GM23338 (cell line): Measurements from ENCODE around the gene SMIM7. TPM values are rescaled to one million over a fixed set of nuclear protein-coding genes. Genes with fewer than 3 reads are reported as not detected.
A peak's percentile ranks its signal among the peaks of the same experiment; 100 is the strongest.

Source experiments
- ATAC-seq: fragments of 200-7000 bp; cut with Tn5 transposase; 3 replicates; pipeline ENCODE4 v1.9.1; 2020
- DNase-seq: peaks from one replicate; pipeline ENCODE4 v3.0.0-alpha.2; 2015; ENCODE audit warnings: low spot score
- H2AFZ ChIP-seq: fragments of 200-600 bp; sonication (generic); 2 replicates; pipeline ENCODE4 v1.8.0; 2016; ENCODE audit warnings: antibody characterized with exemption, mild to moderate bottlenecking, moderate library complexity
- H3F3A ChIP-seq: fragments of 200-600 bp; sonication (generic); replicated peaks from 2 replicates; pipeline ENCODE4 v1.8.0; 2017; ENCODE audit warnings: antibody characterized with exemption, mixed run types, low read depth
- H3K27ac ChIP-seq: fragments of 200-600 bp; sonication (generic); 2 replicates; pipeline ENCODE4 v1.6.1; 2016; ENCODE audit warnings: low read depth
- H3K27me3 ChIP-seq: fragments of 200-600 bp; sonication (generic); 2 replicates; pipeline ENCODE4 v1.8.0; 2016; ENCODE audit warnings: mild to moderate bottlenecking, mixed run types, moderate library complexity; ENCODE audit not compliant: insufficient read depth
- H3K36me3 ChIP-seq: fragments of 200-600 bp; sonication (generic); 2 replicates; pipeline ENCODE4 v1.8.0; 2016; ENCODE audit warnings: mild to moderate bottlenecking; ENCODE audit not compliant: insufficient read depth
- H3K4me1 ChIP-seq: fragments of 200-600 bp; sonication (generic); 2 replicates; pipeline ENCODE4 v1.8.0; 2016; ENCODE audit warnings: mild to moderate bottlenecking, moderate library complexity; ENCODE audit not compliant: insufficient read depth
- H3K4me2 ChIP-seq: fragments of 200-600 bp; sonication (generic); 2 replicates; pipeline ENCODE4 v1.7.1; 2017; ENCODE audit warnings: mixed run types
- H3K4me3 ChIP-seq: fragments of 200-600 bp; sonication (generic); 2 replicates; pipeline ENCODE4 v1.6.1; 2016; ENCODE audit warnings: mixed run types
- H3K79me2 ChIP-seq: fragments of 200-600 bp; sonication (generic); replicated peaks from 2 replicates; pipeline ENCODE4 v1.8.0; 2017; ENCODE audit warnings: mild to moderate bottlenecking; ENCODE audit not compliant: insufficient read depth
- H3K9me2 ChIP-seq: fragments of 200-600 bp; sonication (generic); 2 replicates; pipeline ENCODE4 v1.8.0; 2017; ENCODE audit not compliant: insufficient read depth
- H4K20me1 ChIP-seq: fragments of 200-600 bp; sonication (generic); replicated peaks from 2 replicates; pipeline ENCODE4 v1.8.0; 2017; ENCODE audit warnings: mild to moderate bottlenecking; ENCODE audit not compliant: insufficient read depth
- H3K27ac Mint-ChIP-seq: 2 replicates; pipeline ENCODE4 v1.8.0; 2020; ENCODE audit warnings: inconsistent platforms, mild to moderate bottlenecking, moderate library complexity, mixed read lengths
- H3K27me3 Mint-ChIP-seq: 3 replicates; pipeline ENCODE4 v1.8.0; 2022; ENCODE audit warnings: low read depth, mild to moderate bottlenecking, moderate library complexity, mixed read lengths, inconsistent platforms; ENCODE audit not compliant: insufficient read depth, poor library complexity
- H3K36me3 Mint-ChIP-seq: 3 replicates; pipeline ENCODE4 v1.8.0; 2021; ENCODE audit warnings: low read depth, mild to moderate bottlenecking, inconsistent platforms, moderate library complexity, mixed read lengths
- H3K4me1 Mint-ChIP-seq: 3 replicates; pipeline ENCODE4 v1.8.0; 2020; ENCODE audit warnings: mild to moderate bottlenecking, inconsistent platforms, mixed read lengths
- H3K4me3 Mint-ChIP-seq: 3 replicates; pipeline ENCODE4 v1.8.0; 2021; ENCODE audit warnings: moderate library complexity, mild to moderate bottlenecking, inconsistent platforms, mixed read lengths
- H3K9me3 Mint-ChIP-seq: 3 replicates; pipeline ENCODE4 v1.8.0; 2020; ENCODE audit warnings: moderate library complexity, mild to moderate bottlenecking, inconsistent platforms, mixed read lengths
- CREB1 ChIP-seq: fragments of 250-450 bp; sonication (Bioruptor Pico); IDR thresholded peaks from 2 replicates; pipeline ENCODE4 v1.5.0; 2020; ENCODE audit warnings: low read depth, mild to moderate bottlenecking, moderate library complexity
- EZH2 ChIP-seq: fragments of 200-600 bp; sonication (generic); IDR thresholded peaks from one replicate; pipeline ENCODE4 v1.8.0; 2017; ENCODE audit warnings: antibody characterized with exemption, mild to moderate bottlenecking, low read depth; ENCODE audit not compliant: unreplicated experiment
- EZH2phosphoT487 ChIP-seq: fragments of 200-600 bp; sonication (generic); IDR thresholded peaks from one replicate; pipeline ENCODE4 v1.8.1; 2018; ENCODE audit warnings: antibody characterized with exemption; ENCODE audit not compliant: unreplicated experiment
- JUNB ChIP-seq: IDR thresholded peaks from one replicate; pipeline ENCODE4 v1.6.1; 2016; ENCODE audit warnings: antibody characterized with exemption; ENCODE audit not compliant: unreplicated experiment
- NANOG ChIP-seq: IDR thresholded peaks from 2 replicates; pipeline ENCODE4 v1.6.1; 2016; ENCODE audit warnings: antibody characterized with exemption, borderline replicate concordance
- POLR2AphosphoS5 ChIP-seq: IDR thresholded peaks from 2 replicates; pipeline ENCODE4 v1.6.1; 2016; ENCODE audit warnings: antibody characterized with exemption, low read depth
- STAT1 ChIP-seq: IDR thresholded peaks from one replicate; pipeline ENCODE4 v1.6.1; 2016; ENCODE audit warnings: antibody characterized with exemption; ENCODE audit not compliant: unreplicated experiment
- ZNF331 ChIP-seq: fragments of 250-450 bp; sonication (Bioruptor Pico); IDR thresholded peaks from 2 replicates; pipeline ENCODE4 v1.5.0; 2020; ENCODE audit warnings: low read depth, mild to moderate bottlenecking, moderate library complexity
- polyA plus RNA-seq: library from polyadenylated mRNA; unstranded; fragments of >200 nt; fragmentation: Nextera tagmentation; extraction: Ambion mirVana; gene quantifications from 2 replicates; pipeline ENCODE4 v1.2.1, GENCODE V29; 2016
- total RNA-seq: library from RNA; depleted of rRNA; stranded (reverse); fragments of >200 nt; shearing (Covaris generic); gene quantifications from 2 replicates; pipeline ENCODE4 v1.2.3, GENCODE V29; 2014
- TF ChIP-seq, protein P1 (sequence below): IDR thresholded peaks from 2 replicates; pipeline ENCODE4 v1.6.1; 2016; ENCODE audit warnings: antibody characterized with exemption
- TF ChIP-seq, protein P2 (sequence below), 2 experiments: fragments of 200-600 bp in 1 of 2; sonication (generic) in 1 of 2; conservative IDR thresholded peaks; 2 replicates each; pipeline versions ENCODE4 v1.5.1 to v1.6.1; 2016 to 2017; ENCODE audit warnings: antibody characterized with exemption in 2 of 2, low read depth in 2 of 2, mild to moderate bottlenecking in 2 of 2, moderate library complexity in 1 of 2
- TF ChIP-seq, protein P3 (sequence below): IDR thresholded peaks from one replicate; pipeline ENCODE4 v1.6.1; 2018; ENCODE audit warnings: antibody characterized with exemption; ENCODE audit not compliant: unreplicated experiment

Gene SMIM7
- total and polyA plus RNA-seq, 2 experiments from 2014 or later = 81.7 to 84.5 TPM

DNA sequence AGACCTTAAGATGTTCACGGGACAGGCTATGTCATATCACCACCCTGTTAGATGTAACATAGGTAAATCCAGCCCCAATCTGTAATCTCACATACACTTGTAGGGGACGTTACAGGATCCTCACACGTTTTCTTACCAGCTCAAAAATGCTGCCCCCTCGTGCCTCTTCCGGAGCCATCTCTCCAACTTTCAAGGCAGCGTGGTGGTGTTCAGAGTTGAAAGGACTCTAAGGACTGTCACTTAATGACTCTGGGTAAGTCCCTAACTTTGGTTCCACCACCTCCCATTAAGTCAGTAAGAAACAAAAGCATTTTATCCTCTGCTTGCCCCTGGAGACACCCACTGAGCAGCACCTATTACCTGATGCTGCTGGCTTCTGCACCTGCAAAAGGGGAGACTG lies 36.4 kb downstream of the SMIM7 start:
- DNase-seq (no peak), ATAC-seq (no peak)
- H3K27me3 Mint-ChIP-seq = peaks cover 6% of the 10 kb centered on the region
- H3K4me1 ChIP-seq = peaks cover 5% of the 10 kb centered on the region
- H2AFZ ChIP-seq = no peak overlapping the region
- H3K36me3 Mint-ChIP-seq = no peaks in the 10 kb centered on the region; the same call in 2 of the 3 replicates
- no peaks in the 10 kb centered on the region for H3K27me3 ChIP-seq
- no peak overlapping the region for H3K4me2 ChIP-seq
- H3K27ac ChIP-seq = no peak overlapping the region
- H3K4me1 Mint-ChIP-seq = peaks cover 30% of the 10 kb centered on the region
- TF ChIP-seq JUNB (no peak), NANOG (no peak), EZH2 (no peak), EZH2phosphoT487 (no peak), STAT1 (no peak), POLR2AphosphoS5 (no peak)
- TF ChIP-seq, protein P1, sequence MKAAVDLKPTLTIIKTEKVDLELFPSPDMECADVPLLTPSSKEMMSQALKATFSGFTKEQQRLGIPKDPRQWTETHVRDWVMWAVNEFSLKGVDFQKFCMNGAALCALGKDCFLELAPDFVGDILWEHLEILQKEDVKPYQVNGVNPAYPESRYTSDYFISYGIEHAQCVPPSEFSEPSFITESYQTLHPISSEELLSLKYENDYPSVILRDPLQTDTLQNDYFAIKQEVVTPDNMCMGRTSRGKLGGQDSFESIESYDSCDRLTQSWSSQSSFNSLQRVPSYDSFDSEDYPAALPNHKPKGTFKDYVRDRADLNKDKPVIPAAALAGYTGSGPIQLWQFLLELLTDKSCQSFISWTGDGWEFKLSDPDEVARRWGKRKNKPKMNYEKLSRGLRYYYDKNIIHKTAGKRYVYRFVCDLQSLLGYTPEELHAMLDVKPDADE = no peak
- H4K20me1 ChIP-seq = peaks cover 64% of the 10 kb centered on the region
- H3K9me2 ChIP-seq = no peaks in the 10 kb centered on the region
- no peaks in the 10 kb centered on the region; the same call in 2 of the 3 replicates for H3K9me3 Mint-ChIP-seq
- H3K79me2 ChIP-seq = peaks cover 91% of the 10 kb centered on the region
- H3F3A ChIP-seq = no peaks in the 10 kb centered on the region
- no peak overlapping the region for H3K4me3 ChIP-seq
- no peaks in the 10 kb centered on the region for H3K36me3 ChIP-seq
- no peak overlapping the region for H3K27ac Mint-ChIP-seq
- H3K4me3 Mint-ChIP-seq = no peak overlapping the region

DNA sequence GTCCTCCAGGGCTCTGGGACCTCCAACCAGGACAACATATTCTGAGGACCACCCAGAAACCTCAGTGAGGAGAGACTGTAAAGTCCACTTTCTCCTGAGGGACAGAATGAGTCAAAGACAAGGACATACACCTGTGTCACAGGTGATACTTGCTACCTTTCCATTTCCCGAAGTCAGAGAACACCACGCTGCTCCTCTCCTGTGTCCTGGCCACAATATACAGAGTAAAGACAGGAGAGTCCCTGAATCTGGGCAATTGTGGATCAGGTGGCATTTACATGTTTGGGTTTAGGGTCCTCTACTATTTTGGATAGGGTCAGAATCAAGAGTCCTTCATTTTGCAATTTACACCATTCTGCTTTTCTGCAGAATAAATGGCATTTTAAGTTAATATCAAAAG lies 36.9 kb downstream of the SMIM7 start:
- Histone ChIP-seq H3K4me1 (peaks cover 5% of the 10 kb centered on the region), H3K9me2 (no peaks in the 10 kb centered on the region), H2AFZ (no peak overlapping the region), H3K4me2 (no peak overlapping the region), H3K4me3 (no peak overlapping the region), H3F3A (no peaks in the 10 kb centered on the region), H3K79me2 (peaks cover 97% of the 10 kb centered on the region), H3K27ac (peak overlapping the region; percentile 45; the same call in 1 of the 2 replicates), H3K36me3 (no peaks in the 10 kb centered on the region), H3K27me3 (no peaks in the 10 kb centered on the region), H4K20me1 (peaks cover 65% of the 10 kb centered on the region)
- H3K4me3 Mint-ChIP-seq = no peak overlapping the region
- DNase-seq (no peak), ATAC-seq (no peak)
- H3K36me3 Mint-ChIP-seq = no peaks in the 10 kb centered on the region; the same call in 2 of the 3 replicates
- peaks cover 34% of the 10 kb centered on the region for H3K4me1 Mint-ChIP-seq
- H3K27me3 Mint-ChIP-seq = peaks cover 3% of the 10 kb centered on the region
- H3K27ac Mint-ChIP-seq = no peak overlapping the region
- no peaks in the 10 kb centered on the region for H3K9me3 Mint-ChIP-seq
- TF ChIP-seq ZNF331 (CRISPR knock-in tag) (no peak), POLR2AphosphoS5 (no peak), EZH2phosphoT487 (no peak), STAT1 (no peak), CREB1 (CRISPR knock-in tag) (no peak), JUNB (no peak), EZH2 (no peak), NANOG (no peak)
- TF ChIP-seq, protein P2, sequence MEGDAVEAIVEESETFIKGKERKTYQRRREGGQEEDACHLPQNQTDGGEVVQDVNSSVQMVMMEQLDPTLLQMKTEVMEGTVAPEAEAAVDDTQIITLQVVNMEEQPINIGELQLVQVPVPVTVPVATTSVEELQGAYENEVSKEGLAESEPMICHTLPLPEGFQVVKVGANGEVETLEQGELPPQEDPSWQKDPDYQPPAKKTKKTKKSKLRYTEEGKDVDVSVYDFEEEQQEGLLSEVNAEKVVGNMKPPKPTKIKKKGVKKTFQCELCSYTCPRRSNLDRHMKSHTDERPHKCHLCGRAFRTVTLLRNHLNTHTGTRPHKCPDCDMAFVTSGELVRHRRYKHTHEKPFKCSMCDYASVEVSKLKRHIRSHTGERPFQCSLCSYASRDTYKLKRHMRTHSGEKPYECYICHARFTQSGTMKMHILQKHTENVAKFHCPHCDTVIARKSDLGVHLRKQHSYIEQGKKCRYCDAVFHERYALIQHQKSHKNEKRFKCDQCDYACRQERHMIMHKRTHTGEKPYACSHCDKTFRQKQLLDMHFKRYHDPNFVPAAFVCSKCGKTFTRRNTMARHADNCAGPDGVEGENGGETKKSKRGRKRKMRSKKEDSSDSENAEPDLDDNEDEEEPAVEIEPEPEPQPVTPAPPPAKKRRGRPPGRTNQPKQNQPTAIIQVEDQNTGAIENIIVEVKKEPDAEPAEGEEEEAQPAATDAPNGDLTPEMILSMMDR (conservative IDR thresholded peaks at IDR 0.05; ENCODE audit: low read depth in 2 of 2) = no peak
- TF ChIP-seq, protein P3, sequence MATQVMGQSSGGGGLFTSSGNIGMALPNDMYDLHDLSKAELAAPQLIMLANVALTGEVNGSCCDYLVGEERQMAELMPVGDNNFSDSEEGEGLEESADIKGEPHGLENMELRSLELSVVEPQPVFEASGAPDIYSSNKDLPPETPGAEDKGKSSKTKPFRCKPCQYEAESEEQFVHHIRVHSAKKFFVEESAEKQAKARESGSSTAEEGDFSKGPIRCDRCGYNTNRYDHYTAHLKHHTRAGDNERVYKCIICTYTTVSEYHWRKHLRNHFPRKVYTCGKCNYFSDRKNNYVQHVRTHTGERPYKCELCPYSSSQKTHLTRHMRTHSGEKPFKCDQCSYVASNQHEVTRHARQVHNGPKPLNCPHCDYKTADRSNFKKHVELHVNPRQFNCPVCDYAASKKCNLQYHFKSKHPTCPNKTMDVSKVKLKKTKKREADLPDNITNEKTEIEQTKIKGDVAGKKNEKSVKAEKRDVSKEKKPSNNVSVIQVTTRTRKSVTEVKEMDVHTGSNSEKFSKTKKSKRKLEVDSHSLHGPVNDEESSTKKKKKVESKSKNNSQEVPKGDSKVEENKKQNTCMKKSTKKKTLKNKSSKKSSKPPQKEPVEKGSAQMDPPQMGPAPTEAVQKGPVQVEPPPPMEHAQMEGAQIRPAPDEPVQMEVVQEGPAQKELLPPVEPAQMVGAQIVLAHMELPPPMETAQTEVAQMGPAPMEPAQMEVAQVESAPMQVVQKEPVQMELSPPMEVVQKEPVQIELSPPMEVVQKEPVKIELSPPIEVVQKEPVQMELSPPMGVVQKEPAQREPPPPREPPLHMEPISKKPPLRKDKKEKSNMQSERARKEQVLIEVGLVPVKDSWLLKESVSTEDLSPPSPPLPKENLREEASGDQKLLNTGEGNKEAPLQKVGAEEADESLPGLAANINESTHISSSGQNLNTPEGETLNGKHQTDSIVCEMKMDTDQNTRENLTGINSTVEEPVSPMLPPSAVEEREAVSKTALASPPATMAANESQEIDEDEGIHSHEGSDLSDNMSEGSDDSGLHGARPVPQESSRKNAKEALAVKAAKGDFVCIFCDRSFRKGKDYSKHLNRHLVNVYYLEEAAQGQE = no peak
